DND-41 (cell line): ENCODE results near the gene PLXDC1.

Experiments used
- EZH2 ChIP-seq: IDR thresholded peaks from 3 replicates; pipeline ENCODE4 v1.6.1; 2012; ENCODE audit warnings: borderline replicate concordance, low read depth, mild to moderate bottlenecking, moderate library complexity, low read length, inconsistent platforms; ENCODE audit not compliant: severe bottlenecking
- TF ChIP-seq, protein P1 (sequence below): IDR thresholded peaks from 2 replicates; pipeline ENCODE4 v1.5.1; 2012; ENCODE audit warnings: borderline replicate concordance, low read length, moderate library complexity, mild to moderate bottlenecking; ENCODE audit not compliant: poor library complexity, severe bottlenecking; ENCODE audit errors: extremely low read depth

GRCh38 chr17:39199820-39200069 lies 48.3 kb upstream of the PLXDC1 start:
- TF ChIP-seq, protein P1, sequence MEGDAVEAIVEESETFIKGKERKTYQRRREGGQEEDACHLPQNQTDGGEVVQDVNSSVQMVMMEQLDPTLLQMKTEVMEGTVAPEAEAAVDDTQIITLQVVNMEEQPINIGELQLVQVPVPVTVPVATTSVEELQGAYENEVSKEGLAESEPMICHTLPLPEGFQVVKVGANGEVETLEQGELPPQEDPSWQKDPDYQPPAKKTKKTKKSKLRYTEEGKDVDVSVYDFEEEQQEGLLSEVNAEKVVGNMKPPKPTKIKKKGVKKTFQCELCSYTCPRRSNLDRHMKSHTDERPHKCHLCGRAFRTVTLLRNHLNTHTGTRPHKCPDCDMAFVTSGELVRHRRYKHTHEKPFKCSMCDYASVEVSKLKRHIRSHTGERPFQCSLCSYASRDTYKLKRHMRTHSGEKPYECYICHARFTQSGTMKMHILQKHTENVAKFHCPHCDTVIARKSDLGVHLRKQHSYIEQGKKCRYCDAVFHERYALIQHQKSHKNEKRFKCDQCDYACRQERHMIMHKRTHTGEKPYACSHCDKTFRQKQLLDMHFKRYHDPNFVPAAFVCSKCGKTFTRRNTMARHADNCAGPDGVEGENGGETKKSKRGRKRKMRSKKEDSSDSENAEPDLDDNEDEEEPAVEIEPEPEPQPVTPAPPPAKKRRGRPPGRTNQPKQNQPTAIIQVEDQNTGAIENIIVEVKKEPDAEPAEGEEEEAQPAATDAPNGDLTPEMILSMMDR = no peak
- TF ChIP-seq EZH2 = no peak
